IMR-90 (cell line): Measurements from ENCODE around the gene LHX5. TPM values are rescaled to one million over a fixed set of nuclear protein-coding genes. Genes with fewer than 3 reads are reported as not detected.
A peak's percentile ranks its signal among the peaks of the same experiment; 100 is the strongest.

Experiments used
- ATAC-seq: fragments of 200-7000 bp; cut with Tn5 transposase; 2 replicates; pipeline ENCODE4 v1.9.1; 2020; ENCODE audit warnings: low read depth, mild to moderate bottlenecking, moderate library complexity
- BruUV-seq: library from RNA; stranded (reverse); fragments of 400-500 nt; replicated peaks from 2 replicates; lab custom pipeline; 2021; lab: Mats Ljungman, UMichigan
- CTCF ChIA-PET: fragments of 300-600 bp; formaldehyde crosslinking; extraction: SDS; loops from one replicate; lab custom pipeline; 2021; ENCODE audit warnings: antibody characterized with exemption; lab: Yijun Ruan, JAX
- POLR2A ChIA-PET: fragments of 300-600 bp; sonication (Branson Sonifier 250); formaldehyde crosslinking; loops from one replicate; lab custom pipeline; 2022; ENCODE audit warnings: antibody characterized with exemption; ENCODE audit not compliant: unreplicated experiment; lab: Charles Lee
- DNase-seq: peaks from one replicate; pipeline ENCODE4 v3.0.0; 2013
- H2AFZ ChIP-seq: replicated peaks from 2 replicates; pipeline ENCODE3; 2013; ENCODE audit warnings: low read length, mild to moderate bottlenecking; ENCODE audit not compliant: poor library complexity
- H2AK5ac ChIP-seq: 2 replicates; pipeline ENCODE4 v1.6.1; 2013; ENCODE audit warnings: low read depth, low read length, inconsistent platforms
- H2AK9ac ChIP-seq: replicated peaks from 2 replicates; pipeline ENCODE3; 2013; ENCODE audit warnings: mild to moderate bottlenecking, low read depth, low read length, moderate library complexity; ENCODE audit not compliant: poor library complexity
- H2BK120ac ChIP-seq: 2 replicates; pipeline ENCODE4 v1.6.1; 2013; ENCODE audit warnings: low read depth, low read length, inconsistent platforms
- H2BK15ac ChIP-seq: 3 replicates; pipeline ENCODE4 v1.6.1; 2013; ENCODE audit warnings: low read depth, low read length, inconsistent platforms
- H2BK20ac ChIP-seq: 2 replicates; pipeline ENCODE4 v1.6.1; 2013; ENCODE audit warnings: low read depth, mild to moderate bottlenecking, inconsistent platforms, low read length, moderate library complexity
- H2BK5ac ChIP-seq: 2 replicates; pipeline ENCODE4 v1.6.1; 2013; ENCODE audit warnings: mild to moderate bottlenecking, low read depth, low read length, inconsistent platforms; ENCODE audit not compliant: poor library complexity, severe bottlenecking
- H3K14ac ChIP-seq: replicated peaks from 2 replicates; pipeline ENCODE4 v1.6.1; 2013; ENCODE audit warnings: low read depth, low read length, inconsistent platforms
- H3K18ac ChIP-seq: 2 replicates; pipeline ENCODE4 v1.6.1; 2013; ENCODE audit warnings: low read depth, low read length, control low read depth
- H3K23ac ChIP-seq: 2 replicates; pipeline ENCODE4 v1.6.1; 2013; ENCODE audit warnings: low read depth, low read length, inconsistent platforms
- H3K27ac ChIP-seq: 2 replicates; pipeline ENCODE4 v1.5.1; 2013; ENCODE audit warnings: mild to moderate bottlenecking, control low read depth, low read length; ENCODE audit not compliant: insufficient read depth
- H3K27me3 ChIP-seq: 2 replicates; pipeline ENCODE4 v1.6.1; 2013; ENCODE audit warnings: low read length; ENCODE audit not compliant: control insufficient read depth, insufficient read depth
- H3K36me3 ChIP-seq: 2 replicates; pipeline ENCODE4 v1.6.1; 2013; ENCODE audit warnings: low read length, mixed read lengths; ENCODE audit not compliant: control insufficient read depth, insufficient read depth
- H3K4ac ChIP-seq: 2 replicates; pipeline ENCODE4 v1.6.1; 2013; ENCODE audit warnings: low read depth, low read length, inconsistent platforms
- H3K4me1 ChIP-seq: 2 replicates; pipeline ENCODE4 v1.6.1; 2013; ENCODE audit warnings: low read length, mixed read lengths; ENCODE audit not compliant: control insufficient read depth, insufficient read depth
- H3K4me2 ChIP-seq: 2 replicates; pipeline ENCODE4 v1.6.1; 2013; ENCODE audit warnings: low read depth, mild to moderate bottlenecking, control low read depth, low read length, moderate library complexity
- H3K4me3 ChIP-seq: 2 replicates; pipeline ENCODE4 v1.5.1; 2013; ENCODE audit warnings: low read depth, mild to moderate bottlenecking, control low read depth, low read length, moderate library complexity; ENCODE audit not compliant: insufficient read depth
- H3K56ac ChIP-seq: 2 replicates; pipeline ENCODE4 v1.6.1; 2013; ENCODE audit warnings: low read length, inconsistent platforms; ENCODE audit not compliant: insufficient read depth; ENCODE audit errors: extremely low read depth
- H3K79me1 ChIP-seq, 2 experiments: 2 replicates each; pipeline ENCODE4 v1.6.1; 2013; ENCODE audit warnings: low read length in 2 of 2, inconsistent platforms in 1 of 2, low read depth in 1 of 2
- H3K9ac ChIP-seq: 2 replicates; pipeline ENCODE4 v1.6.1; 2013; ENCODE audit warnings: low read depth, low read length, control low read depth
- H3K9me1 ChIP-seq: 2 replicates; pipeline ENCODE4 v1.6.1; 2013; ENCODE audit warnings: low read length, inconsistent platforms; ENCODE audit not compliant: insufficient read depth
- H3K9me3 ChIP-seq: 2 replicates; pipeline ENCODE4 v1.6.1; 2013; ENCODE audit warnings: low read length; ENCODE audit not compliant: control insufficient read depth, insufficient read depth
- H4K20me1 ChIP-seq: 2 replicates; pipeline ENCODE4 v1.6.1; 2013; ENCODE audit warnings: low read length, inconsistent platforms; ENCODE audit not compliant: insufficient read depth
- H4K5ac ChIP-seq: 2 replicates; pipeline ENCODE4 v1.6.1; 2013; ENCODE audit warnings: mild to moderate bottlenecking, low read depth, low read length, control low read depth
- H4K8ac ChIP-seq, 2 experiments: 2 replicates each; pipeline ENCODE4 v1.6.1; 2013; ENCODE audit warnings: low read depth in 2 of 2, low read length in 2 of 2, control low read depth in 1 of 2, inconsistent platforms in 1 of 2
- H4K91ac ChIP-seq: 2 replicates; pipeline ENCODE4 v1.6.1; 2013; ENCODE audit warnings: low read depth, low read length, inconsistent platforms; ENCODE audit not compliant: insufficient read depth
- CEBPB ChIP-seq: IDR thresholded peaks from 2 replicates; pipeline ENCODE4 v1.6.1; 2012; ENCODE audit warnings: low read depth, low read length, improper control_type of control experiment
- ELK1 ChIP-seq: fragments of 150-350 bp; IDR thresholded peaks from 2 replicates; pipeline ENCODE4 v1.6.1; 2016; ENCODE audit warnings: low read depth, mild to moderate bottlenecking, low read length, moderate library complexity, borderline replicate concordance
- FOS ChIP-seq: fragments of 150-350 bp; IDR thresholded peaks from 2 replicates; pipeline ENCODE4 v1.6.1; 2016; ENCODE audit warnings: low read depth, low read length
- MAFK ChIP-seq: IDR thresholded peaks from 2 replicates; pipeline ENCODE4 v1.6.1; 2012; ENCODE audit warnings: low read depth, low read length, improper control_type of control experiment
- MAZ ChIP-seq: IDR thresholded peaks from 2 replicates; pipeline ENCODE4 v1.6.1; 2012; ENCODE audit warnings: low read depth, mild to moderate bottlenecking, low read length, improper control_type of control experiment, moderate library complexity, borderline replicate concordance
- POLR2A ChIP-seq: IDR thresholded peaks from 2 replicates; pipeline ENCODE4 v1.6.1; 2012; ENCODE audit warnings: mild to moderate bottlenecking, low read depth, low read length
- WGBS, 2 experiments: methylation state at CpG; one replicate each; pipeline versions ENCODE4 v1.1.5 to v1.1.7; 2013; ENCODE audit warnings: missing lambda C conversion rate in 2 of 2; ENCODE audit not compliant: insufficient read length in 1 of 2; ENCODE audit errors: extremely low coverage in 2 of 2; 5-methylcytosine and 5-hydroxymethylcytosine counted together
- dilution Hi-C: fragments of 300-500 bp; cut with HindIII; formaldehyde crosslinking; loops from one replicate; pipeline ENCODE4 v1.14.3; 2018; ENCODE audit warnings: low sequenced_read_pairs; ENCODE audit not compliant: unreplicated experiment
- in situ Hi-C: fragments of 300-500 bp; cut with MboI; formaldehyde crosslinking; loops from 3 replicates; pipeline ENCODE4 v1.14.3; 2019; ENCODE audit warnings: low sequenced_read_pairs, inconsistent platforms, mixed read lengths
- intact Hi-C: fragments of 100-400 bp; cut with micrococcal nuclease; formaldehyde crosslinking; loops from 2 replicates; pipeline ENCODE4 v1.10.0; 2022
- polyA plus RNA-seq, 3 experiments: library from polyadenylated mRNA; depleted of rRNA; stranded (reverse); fragments of >200 nt; gene quantifications; 2 replicates each; pipeline ENCODE4 v1.2.3, GENCODE V29; 2012; ENCODE audit warnings: low replicate concordance in 1 of 3
- total RNA-seq: library from RNA; depleted of rRNA; stranded (reverse); fragments of >200 nt; gene quantifications from 2 replicates; pipeline ENCODE4 v1.2.3, GENCODE V29; 2012; rRNA removed

Gene LHX5
- total and polyA plus RNA-seq, 2 of the 4 experiments (the other 2 are of a cell fraction): not detected

DNA sequence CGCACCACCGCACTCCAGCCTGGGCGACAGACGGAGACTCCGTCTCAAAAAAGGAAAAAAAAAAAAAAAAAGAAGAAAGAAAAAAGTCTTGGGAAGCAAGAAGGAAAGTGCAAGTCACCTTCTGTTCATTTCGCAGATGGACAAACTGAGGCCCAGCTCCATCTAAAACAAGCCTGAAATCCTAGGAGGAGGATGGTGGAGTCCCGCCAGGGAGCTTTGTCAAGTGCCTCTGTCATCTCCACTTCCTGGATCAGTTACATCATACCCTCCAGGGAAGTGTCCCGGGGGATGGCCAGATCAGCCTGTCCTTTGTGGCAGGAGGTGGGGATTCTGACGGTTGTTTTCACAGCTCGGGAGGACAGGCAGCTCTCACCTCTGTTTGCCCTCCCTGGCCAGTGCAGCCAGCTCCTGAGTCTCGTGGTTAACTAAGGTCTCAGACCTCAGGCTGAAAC lies 58.2 kb downstream of the LHX5 start:
- dilution Hi-C loops (no loop called here), in situ Hi-C loops (no loop called here), intact Hi-C loops (no loop called here)
- no peak overlapping the region for H3K27ac ChIP-seq
- H3K9ac ChIP-seq: no peak overlapping the region
- H2AK9ac ChIP-seq: no peak overlapping the region
- no peaks in the 10 kb centered on the region for H3K9me1 ChIP-seq
- no peak overlapping the region for H2BK15ac ChIP-seq
- H4K5ac ChIP-seq: no peak overlapping the region
- H4K91ac ChIP-seq: no peak overlapping the region
- no peak overlapping the region for H3K23ac ChIP-seq
- no peak overlapping the region for H3K56ac ChIP-seq
- no peak overlapping the region for H2BK20ac ChIP-seq
- H4K20me1 ChIP-seq: no peaks in the 10 kb centered on the region
- no peaks in the 10 kb centered on the region for H3K9me3 ChIP-seq
- DNase-seq (peak; percentile 9), ATAC-seq (no peak; the same call in 1 of the 2 replicates)
- CTCF ChIA-PET: interaction anchor here (0.5 to 1.3 kb wide), 2 partner anchors 12 to 216 kb away, joined by 3 to 5 read pairs; no protein-coding TSS in a partner anchor
- H3K14ac ChIP-seq: no peak overlapping the region
- POLR2A ChIA-PET: no interaction called here
- 0% methylated on average over 3 of the region's 11 CpGs; no CpG with 5 or more reads in 1 of the 2 experiments for WGBS, 2 experiments
- no peak overlapping the region for H2AK5ac ChIP-seq
- no peaks in the 10 kb centered on the region for H3K4me1 ChIP-seq
- no peak overlapping the region for H3K4me2 ChIP-seq
- no peak overlapping the region for H2BK120ac ChIP-seq
- H4K8ac ChIP-seq: no peak overlapping the region
- peaks cover 3% of the 10 kb centered on the region; the same call in 1 of the 2 replicates for H3K27me3 ChIP-seq
- no peak overlapping the region for H3K4ac ChIP-seq
- no peaks in the 10 kb centered on the region for H3K79me1 ChIP-seq
- H2AFZ ChIP-seq: peak overlapping the region; percentile 56
- no peak overlapping the region for H2BK5ac ChIP-seq
- H3K4me3 ChIP-seq: no peak overlapping the region
- BruUV-seq: no TSS peak
- H3K36me3 ChIP-seq: no peaks in the 10 kb centered on the region
- H3K18ac ChIP-seq: no peak overlapping the region
- no peak for TF ChIP-seq POLR2A
- no peak for TF ChIP-seq ELK1
- TF ChIP-seq CEBPB: peak; percentile 4; the same call in 1 of the 2 replicates
- TF ChIP-seq MAZ: no peak
- TF ChIP-seq MAFK: no peak
- no peak for TF ChIP-seq FOS

Other genes with a start within 250 kb of the LHX5 start
- 4.1 and 5.0 TPM in 2 replicates for gene SLC8B1, start 136.8 kb downstream of the LHX5 start, total RNA-seq
- gene SLC8B1, start 136.8 kb downstream of the LHX5 start, polyA plus RNA-seq (2012; rRNA removed): 9.7 and 10.2 TPM in 2 replicates
- 7.3 and 8.1 TPM in 2 replicates for gene PLBD2, start 113.3 kb downstream of the LHX5 start, total RNA-seq
- gene PLBD2, start 113.3 kb downstream of the LHX5 start, polyA plus RNA-seq (2012; rRNA removed): 37.1 and 44.5 TPM in 2 replicates
- gene SDS, start 68.0 kb downstream of the LHX5 start, total RNA-seq: not detected in 2 replicates
- gene SDS, start 68.0 kb downstream of the LHX5 start, polyA plus RNA-seq (2012; rRNA removed): not detected in 2 replicates
- gene SDSL, start 49.5 kb downstream of the LHX5 start, total RNA-seq: 5.6 and 6.3 TPM in 2 replicates
- gene SDSL, start 49.5 kb downstream of the LHX5 start, polyA plus RNA-seq (2012; rRNA removed): 10.9 and 13.4 TPM in 2 replicates